Activated CD4-positive, alpha-beta T cell treated with anti-CD3 and anti-CD28 coated beads, Interleukin-2, amount 50 U/mL, for 4 hours (primary cell): ENCODE results near the gene MIPOL1.
"Not testable (repeated sequence)": the region's sequence is repeated elsewhere in the genome, so short reads cannot be mapped to it uniquely, and the experiment has no call there.

Experiments used
- DNase-seq, 2 experiments: peaks; one replicate each; pipeline ENCODE4 v3.0.0-alpha.2; 2020

The MIPOL1 gene

GRCh38 chr14:37236044-37236443, 38.3 kb downstream of the MIPOL1 start:
- not testable (repeated sequence) for DNase-seq

- DNase-seq, result no peak
Measured at GRCh38 chr14:37237094-37237493, 39.4 kb downstream of the MIPOL1 start.

GRCh38 chr14:37237735-37238200, 40.0 kb downstream of the MIPOL1 start:
- no peak for DNase-seq

- DNase-seq, result no peak
Measured at GRCh38 chr14:37241198-37241597, 43.5 kb downstream of the MIPOL1 start.

GRCh38 chr14:37246427-37246829, 48.7 kb downstream of the MIPOL1 start:
- DNase-seq, result no peak

DNA sequence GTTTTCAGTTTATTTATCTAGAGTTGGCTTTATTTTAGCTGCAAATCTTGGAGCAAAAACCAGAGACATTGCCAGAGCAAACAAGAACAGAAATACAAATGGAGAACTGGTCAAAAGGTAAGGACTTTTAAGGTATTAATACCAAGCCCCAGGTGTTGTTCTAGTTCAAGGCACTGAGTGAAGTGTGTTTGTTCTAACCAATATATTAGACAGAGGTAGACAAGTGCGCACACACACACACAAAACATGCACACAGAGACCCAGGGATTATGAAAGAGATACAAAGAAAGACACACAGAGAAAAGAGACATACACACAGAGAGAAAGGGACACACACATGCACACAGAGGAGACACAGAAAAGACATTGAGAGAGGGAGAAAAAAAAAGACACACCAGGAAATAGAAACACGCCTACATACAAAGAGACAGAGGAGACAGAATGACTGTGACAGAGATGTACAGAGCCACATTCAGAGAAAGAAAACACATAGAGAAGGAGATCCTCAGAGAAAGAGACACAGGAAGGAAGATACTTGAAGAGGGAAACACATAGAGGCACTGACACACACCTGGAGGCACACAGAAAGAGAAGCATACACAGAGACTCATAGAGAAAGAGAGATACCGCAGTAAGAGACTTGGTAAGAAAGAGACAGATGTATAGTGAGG, 50.2 kb downstream of the MIPOL1 start:
- no peak for DNase-seq

GRCh38 chr14:37251775-37252174, 54.0 kb downstream of the MIPOL1 start:
- no peak for DNase-seq

GRCh38 chr14:37252434-37252833, 54.7 kb downstream of the MIPOL1 start:
- DNase-seq, result no peak

DNA sequence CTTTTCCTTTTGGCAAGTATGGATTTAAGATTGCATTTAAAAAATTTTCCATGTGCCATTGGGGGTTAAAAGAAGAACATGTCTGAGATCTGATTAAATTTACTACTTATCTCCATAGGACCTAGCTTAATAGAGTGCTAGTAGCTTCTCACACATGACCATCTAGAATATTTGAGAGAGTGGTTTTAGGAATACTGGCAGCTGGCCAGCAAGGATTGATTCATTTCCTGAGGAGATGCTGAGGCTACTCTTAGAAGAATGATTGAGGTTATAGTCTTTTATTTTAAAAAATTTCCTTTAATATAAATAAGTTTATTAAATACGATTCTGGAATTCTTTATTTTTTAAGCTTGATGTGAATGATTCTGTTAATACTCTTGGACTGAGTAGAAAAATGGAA, 56.2 kb downstream of the MIPOL1 start:
- DNase-seq, result no peak

- no peak for DNase-seq
Measured at GRCh38 chr14:37254411-37254947, 56.7 kb downstream of the MIPOL1 start.

- no peak for DNase-seq
Measured at GRCh38 chr14:37257501-37258070, 59.8 kb downstream of the MIPOL1 start.

DNA sequence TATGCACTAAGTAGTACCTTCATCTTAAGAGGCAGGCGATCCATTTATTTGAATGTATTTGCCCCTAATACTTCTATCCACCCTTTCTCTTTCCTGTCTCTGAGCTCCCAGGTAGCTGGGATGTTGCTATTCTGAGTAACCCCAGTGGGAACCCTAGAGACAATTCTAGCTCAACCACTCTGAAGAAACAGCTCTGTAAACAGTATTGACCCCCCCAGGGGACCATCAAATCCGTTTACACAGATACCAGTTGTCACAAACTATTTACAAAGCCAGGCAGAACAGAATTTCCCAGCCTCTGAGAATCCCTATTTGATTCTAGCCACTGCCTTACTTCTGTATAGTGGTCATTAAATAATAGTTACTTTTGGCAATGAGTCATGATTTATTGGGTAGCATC, 64.9 kb downstream of the MIPOL1 start:
- DNase-seq, result no peak

GRCh38 chr14:37263656-37264236, 66.0 kb downstream of the MIPOL1 start:
- no peak for DNase-seq

GRCh38 chr14:37268788-37269187, 71.1 kb downstream of the MIPOL1 start:
- DNase-seq, result no peak

- DNase-seq, result no peak
Measured at GRCh38 chr14:37270629-37271028, 72.9 kb downstream of the MIPOL1 start.

DNA sequence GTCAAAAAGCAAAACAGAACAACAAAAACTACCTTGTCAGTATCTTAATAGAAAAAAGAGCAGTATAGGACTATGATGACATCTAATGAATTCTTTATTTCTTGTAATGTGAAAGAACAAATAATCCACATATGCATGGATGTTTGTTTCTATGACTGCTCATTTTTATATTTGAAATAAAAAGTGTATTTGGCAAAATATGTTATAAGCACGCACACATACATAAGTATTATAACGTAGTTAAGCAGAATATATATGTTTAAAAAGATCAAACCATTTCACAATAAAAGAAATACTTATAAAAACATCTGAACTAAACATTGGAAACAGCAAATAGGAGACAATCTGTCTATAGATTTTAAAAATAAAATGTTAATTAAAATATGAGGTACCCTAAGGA, 74.8 kb downstream of the MIPOL1 start:
- DNase-seq, result no peak

DNA sequence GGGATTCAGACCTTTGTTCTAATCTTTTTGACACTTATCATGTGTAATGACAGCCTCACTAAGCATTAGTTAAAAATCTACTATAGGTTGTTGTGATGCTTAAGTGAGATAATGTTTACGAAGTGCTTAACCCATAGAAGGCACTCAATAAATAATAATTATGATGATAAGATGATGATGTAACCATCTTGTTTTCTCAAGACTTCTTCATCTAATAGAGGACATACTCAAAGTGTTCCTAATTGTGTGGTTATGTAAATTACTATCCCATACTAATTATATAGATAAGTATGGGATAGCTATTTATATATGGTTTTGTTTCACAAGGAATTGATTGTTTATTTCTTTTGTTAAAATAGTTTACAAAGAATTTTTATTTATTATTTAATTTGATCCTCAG, 76.9 kb downstream of the MIPOL1 start:
- DNase-seq, result no peak

DNA sequence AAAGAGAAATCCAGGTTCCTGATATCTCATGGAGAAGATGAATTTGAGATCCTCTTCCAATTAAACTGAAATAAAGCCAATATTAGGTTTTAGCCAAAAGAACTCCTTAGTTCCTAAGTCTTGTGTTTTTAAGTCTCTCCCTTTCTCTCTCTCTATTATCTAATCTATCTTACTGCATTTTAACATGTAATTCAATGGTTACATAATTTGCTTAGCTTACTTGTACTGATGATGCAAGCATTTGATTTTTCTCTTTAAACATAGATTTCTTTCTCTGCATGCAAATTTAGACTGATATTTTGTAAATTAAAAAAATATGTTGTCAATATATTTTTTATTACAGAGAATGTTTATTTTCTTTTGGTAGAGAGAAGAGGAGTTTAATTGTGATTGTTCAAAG, 78.2 kb downstream of the MIPOL1 start:
- DNase-seq, result no peak

- no peak for DNase-seq
Measured at GRCh38 chr14:37278636-37279538, 81.2 kb downstream of the MIPOL1 start.

- no peak for DNase-seq
Measured at GRCh38 chr14:37279818-37280217, 82.1 kb downstream of the MIPOL1 start.

DNA sequence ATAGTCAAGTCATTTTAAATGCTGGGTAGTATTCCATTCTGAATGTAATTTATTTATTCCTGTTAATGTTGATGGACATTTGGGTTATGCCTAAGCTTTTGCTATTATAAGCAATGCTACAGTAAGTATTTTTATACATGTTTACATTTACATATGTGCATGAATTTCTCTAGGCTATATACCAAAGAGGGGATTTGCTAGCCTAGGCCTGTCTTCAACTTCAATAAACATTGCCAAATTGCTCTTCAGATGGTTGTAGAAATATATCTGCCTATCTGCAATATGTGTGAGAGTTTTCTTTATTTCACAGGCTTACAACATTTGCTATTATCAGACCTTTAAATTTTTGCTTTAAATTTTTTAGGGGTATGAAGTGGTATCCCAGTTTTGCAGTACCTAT, 87.0 kb downstream of the MIPOL1 start:
- DNase-seq, result no peak

- DNase-seq, result no peak
Measured at GRCh38 chr14:37285220-37285619, 87.5 kb downstream of the MIPOL1 start.

- DNase-seq, result no peak
Measured at GRCh38 chr14:37289688-37290087, 92.0 kb downstream of the MIPOL1 start.
